DOHH2 (cell line): ENCODE results near the gene PPAT.

Source experiments
- H3F3A ChIP-seq: fragments of 200-600 bp; sonication (generic), shearing (Covaris generic); 2 replicates; pipeline ENCODE4 v1.6.0; 2016; ENCODE audit warnings: antibody characterized with exemption, mild to moderate bottlenecking; ENCODE audit not compliant: control insufficient read depth, insufficient read depth
- H3K27ac ChIP-seq: fragments of 200-600 bp; sonication (generic); 2 replicates; pipeline ENCODE4 v1.5.1; 2014; ENCODE audit warnings: low read depth, mild to moderate bottlenecking, low read length, moderate library complexity
- H3K27me3 ChIP-seq: fragments of 200-600 bp; sonication (generic); 2 replicates; pipeline ENCODE4 v1.6.1; 2014; ENCODE audit warnings: mild to moderate bottlenecking, low read length, mixed read lengths; ENCODE audit not compliant: control insufficient read depth
- H3K36me3 ChIP-seq: fragments of 200-600 bp; sonication (generic); 2 replicates; pipeline ENCODE4 v1.6.1; 2014; ENCODE audit warnings: mild to moderate bottlenecking, low read length, moderate library complexity, mixed read lengths; ENCODE audit not compliant: control insufficient read depth
- H3K4me1 ChIP-seq: fragments of 200-600 bp; sonication (generic); 2 replicates; pipeline ENCODE4 v1.6.1; 2014; ENCODE audit warnings: mild to moderate bottlenecking, low read length, mixed read lengths; ENCODE audit not compliant: control insufficient read depth
- H3K4me2 ChIP-seq: fragments of 200-600 bp; sonication (generic); 2 replicates; pipeline ENCODE4 v1.6.0; 2014; ENCODE audit warnings: mild to moderate bottlenecking, low read length, moderate library complexity
- H3K4me3 ChIP-seq: fragments of 200-600 bp; sonication (generic); 2 replicates; pipeline ENCODE4 v1.5.1; 2014; ENCODE audit warnings: mild to moderate bottlenecking, low read length, mixed read lengths
- H3K79me2 ChIP-seq: fragments of 200-600 bp; sonication (generic); 2 replicates; pipeline ENCODE4 v1.6.1; 2014; ENCODE audit warnings: mild to moderate bottlenecking, low read length, mixed read lengths; ENCODE audit not compliant: control insufficient read depth
- H3K9me2 ChIP-seq: fragments of 200-600 bp; sonication (generic); replicated peaks from 2 replicates; pipeline ENCODE4 v1.6.1; 2014; ENCODE audit warnings: mild to moderate bottlenecking, low read length, mixed read lengths; ENCODE audit not compliant: control insufficient read depth
- H3K9me3 ChIP-seq: fragments of 200-600 bp; sonication (generic); 2 replicates; pipeline ENCODE4 v1.6.1; 2014; ENCODE audit warnings: antibody characterized with exemption, low read length, mixed read lengths; ENCODE audit not compliant: control insufficient read depth, insufficient read depth
- H4K20me1 ChIP-seq: fragments of 200-600 bp; sonication (generic); 2 replicates; pipeline ENCODE4 v1.6.0; 2014; ENCODE audit warnings: low read depth, mild to moderate bottlenecking, antibody characterized with exemption, low read length, moderate library complexity; ENCODE audit not compliant: control insufficient read depth, insufficient read depth
- EZH2phosphoT487 ChIP-seq: fragments of 200-600 bp; sonication (generic); IDR thresholded peaks from 2 replicates; pipeline ENCODE4 v1.6.1; 2017; ENCODE audit warnings: borderline replicate concordance, mild to moderate bottlenecking, antibody characterized with exemption, low read length, moderate library complexity, mixed read lengths
- TF ChIP-seq, protein P1 (sequence below): fragments of 200-600 bp; sonication (generic); IDR thresholded peaks from one replicate; pipeline ENCODE4 v1.5.1; 2014; ENCODE audit warnings: antibody characterized with exemption, mild to moderate bottlenecking, low read depth, low read length; ENCODE audit not compliant: poor library complexity, severe bottlenecking

The PPAT gene

GRCh38 chr4:56435140-56435926 lies at the start of gene PPAT:
Gene PPAT (minus strand): TSS chr4:56435615. CDS start chr4:56435477, 138 bp downstream.
- no peaks in the 10 kb centered on the region for H3F3A ChIP-seq
- H3K9me3 ChIP-seq, result no peaks in the 10 kb centered on the region
- peak within 1 kb of the TSS; percentile 89 for H3K4me3 ChIP-seq
- H3K4me1 ChIP-seq, result peaks cover 52% of the 10 kb centered on the region
- TF ChIP-seq, protein P1, sequence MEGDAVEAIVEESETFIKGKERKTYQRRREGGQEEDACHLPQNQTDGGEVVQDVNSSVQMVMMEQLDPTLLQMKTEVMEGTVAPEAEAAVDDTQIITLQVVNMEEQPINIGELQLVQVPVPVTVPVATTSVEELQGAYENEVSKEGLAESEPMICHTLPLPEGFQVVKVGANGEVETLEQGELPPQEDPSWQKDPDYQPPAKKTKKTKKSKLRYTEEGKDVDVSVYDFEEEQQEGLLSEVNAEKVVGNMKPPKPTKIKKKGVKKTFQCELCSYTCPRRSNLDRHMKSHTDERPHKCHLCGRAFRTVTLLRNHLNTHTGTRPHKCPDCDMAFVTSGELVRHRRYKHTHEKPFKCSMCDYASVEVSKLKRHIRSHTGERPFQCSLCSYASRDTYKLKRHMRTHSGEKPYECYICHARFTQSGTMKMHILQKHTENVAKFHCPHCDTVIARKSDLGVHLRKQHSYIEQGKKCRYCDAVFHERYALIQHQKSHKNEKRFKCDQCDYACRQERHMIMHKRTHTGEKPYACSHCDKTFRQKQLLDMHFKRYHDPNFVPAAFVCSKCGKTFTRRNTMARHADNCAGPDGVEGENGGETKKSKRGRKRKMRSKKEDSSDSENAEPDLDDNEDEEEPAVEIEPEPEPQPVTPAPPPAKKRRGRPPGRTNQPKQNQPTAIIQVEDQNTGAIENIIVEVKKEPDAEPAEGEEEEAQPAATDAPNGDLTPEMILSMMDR, result no peak
- TF ChIP-seq EZH2phosphoT487, result no peak
- H3K27me3 ChIP-seq, result no peaks in the 10 kb centered on the region
- H3K27ac ChIP-seq, result peak within 1 kb of the TSS; percentile 74
- peak within 1 kb of the TSS; percentile 88 for H3K4me2 ChIP-seq
- peaks cover 33% of the 10 kb centered on the region for H4K20me1 ChIP-seq
- no peaks in the 10 kb centered on the region for H3K9me2 ChIP-seq
- H3K36me3 ChIP-seq, result peaks cover 74% of the 10 kb centered on the region
- H3K79me2 ChIP-seq, result peaks cover 94% of the 10 kb centered on the region

DNA sequence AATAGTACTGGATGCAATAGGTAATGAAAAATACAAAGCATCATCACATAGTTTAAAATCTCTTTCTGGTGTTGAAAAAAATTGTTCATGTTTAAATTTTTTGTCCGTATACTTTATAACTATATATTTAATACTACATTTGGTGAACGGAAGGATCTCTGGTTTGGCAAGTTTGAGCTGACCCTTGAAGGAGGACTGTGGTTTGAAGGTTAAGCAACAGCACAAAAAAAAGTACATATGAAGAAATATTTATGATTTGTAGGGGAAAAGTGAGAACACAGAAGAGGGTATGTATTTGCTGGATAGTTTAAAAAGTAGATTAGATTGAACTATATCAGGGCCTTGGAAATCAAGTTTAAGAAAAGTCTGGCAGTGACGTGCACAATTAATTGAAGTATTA lies 45.3 kb upstream of the PPAT start:
- TF ChIP-seq, protein P1, result no peak
- TF ChIP-seq EZH2phosphoT487, result no peak
- H3K4me1 ChIP-seq, result peaks cover 4% of the 10 kb centered on the region
- H3K4me3 ChIP-seq, result no peak overlapping the region
- no peaks in the 10 kb centered on the region; the same call in 1 of the 2 replicates for H3K79me2 ChIP-seq
- no peaks in the 10 kb centered on the region for H3K9me2 ChIP-seq
- no peaks in the 10 kb centered on the region for H3K9me3 ChIP-seq
- H3K36me3 ChIP-seq, result peaks cover 77% of the 10 kb centered on the region
- H4K20me1 ChIP-seq, result no peaks in the 10 kb centered on the region
- no peaks in the 10 kb centered on the region for H3K27me3 ChIP-seq
- 0 out of 2 replicates have a peak, but pooled peaks cover 1% of the 10 kb centered on the region for H3F3A ChIP-seq
- no peak overlapping the region for H3K27ac ChIP-seq
- H3K4me2 ChIP-seq, result no peak overlapping the region

DNA sequence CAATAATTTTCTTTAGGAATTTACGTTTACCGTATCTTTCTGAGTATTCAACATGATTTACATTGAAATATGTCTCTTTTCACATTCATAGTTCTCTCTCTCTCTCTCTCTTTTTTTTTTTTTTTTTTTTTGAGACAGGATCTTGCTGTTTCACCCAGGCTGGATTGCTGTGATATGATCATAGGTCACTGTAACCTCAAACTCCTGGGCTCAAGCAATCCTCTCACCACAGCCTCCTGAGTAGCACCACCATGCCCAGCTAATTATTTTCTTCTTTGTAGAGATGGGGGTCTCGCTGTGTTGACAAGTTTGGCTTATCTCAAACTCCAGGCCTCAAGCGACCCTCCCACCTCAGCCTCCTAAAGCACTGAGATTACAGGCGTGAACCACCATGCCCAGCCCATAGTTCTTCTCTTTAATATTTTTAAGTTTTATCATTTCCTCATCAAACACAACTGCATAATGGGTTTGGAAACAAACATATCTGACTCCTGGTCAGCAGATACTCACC lies 41.8 kb upstream of the PPAT start:
- TF ChIP-seq, protein P1, result no peak
- no peak for TF ChIP-seq EZH2phosphoT487
- Histone ChIP-seq H3K79me2 (peaks cover 4% of the 10 kb centered on the region), H3F3A (0 out of 2 replicates have a peak, but pooled peaks cover 4% of the 10 kb centered on the region), H3K4me2 (no peak overlapping the region), H3K27ac (no peak overlapping the region), H3K9me2 (no peaks in the 10 kb centered on the region), H3K4me1 (peaks cover 13% of the 10 kb centered on the region), H3K36me3 (peaks cover 82% of the 10 kb centered on the region), H3K9me3 (no peaks in the 10 kb centered on the region), H3K4me3 (no peak overlapping the region), H3K27me3 (no peaks in the 10 kb centered on the region), H4K20me1 (no peaks in the 10 kb centered on the region)
